GM12892 (cell line): Measurements from ENCODE around the gene TNNT1.

ENCODE experiments used
- POLR2A ChIP-seq: IDR thresholded peaks from 2 replicates; pipeline ENCODE4 v1.6.1; 2011; ENCODE audit warnings: low read depth, low read length, control low read depth
- POLR2AphosphoS5 ChIP-seq: IDR thresholded peaks from 2 replicates; pipeline ENCODE4 v1.6.1; 2011; ENCODE audit warnings: low read depth, low read length, control low read depth

DNA sequence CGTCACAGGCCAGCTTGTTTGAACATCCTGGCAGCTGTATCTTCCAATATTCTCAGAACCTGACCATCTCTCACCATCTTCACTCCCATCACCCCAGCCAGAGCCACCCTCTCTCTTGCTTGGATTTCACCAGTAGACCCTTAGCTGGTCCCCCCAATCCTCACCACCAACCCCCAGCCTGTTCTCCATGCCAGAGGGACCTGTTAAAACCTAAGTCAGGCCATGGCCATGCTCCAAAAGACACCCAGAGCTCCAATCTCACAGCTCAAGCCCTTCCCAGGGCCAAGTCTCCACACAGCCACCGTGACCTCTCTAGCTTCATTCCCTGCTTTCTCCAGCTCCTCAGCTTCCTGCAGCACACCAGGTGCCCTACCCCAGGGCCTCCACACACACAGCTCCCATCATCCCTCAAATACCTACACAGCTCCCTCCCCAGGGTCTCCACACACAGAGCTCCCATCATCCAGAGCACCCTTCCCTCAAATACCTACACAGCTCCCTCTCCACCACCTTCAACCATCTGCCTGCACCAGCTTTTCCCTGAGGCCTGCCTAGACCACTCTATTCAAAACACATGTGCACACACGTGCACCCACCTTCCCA lies 59.6 kb downstream of the TNNT1 start:
- TF ChIP-seq POLR2AphosphoS5 (no peak), POLR2A (no peak)
